NCI-H1105 treated with DMSO at 0.1 percent for 48 hours (cell line): ENCODE data around the gene SETDB1.

Experiments
- DNase-seq: peaks from one replicate; lab custom pipeline; 2025; lab: John Stamatoyannopoulos, UW

The SETDB1 gene

DNA sequence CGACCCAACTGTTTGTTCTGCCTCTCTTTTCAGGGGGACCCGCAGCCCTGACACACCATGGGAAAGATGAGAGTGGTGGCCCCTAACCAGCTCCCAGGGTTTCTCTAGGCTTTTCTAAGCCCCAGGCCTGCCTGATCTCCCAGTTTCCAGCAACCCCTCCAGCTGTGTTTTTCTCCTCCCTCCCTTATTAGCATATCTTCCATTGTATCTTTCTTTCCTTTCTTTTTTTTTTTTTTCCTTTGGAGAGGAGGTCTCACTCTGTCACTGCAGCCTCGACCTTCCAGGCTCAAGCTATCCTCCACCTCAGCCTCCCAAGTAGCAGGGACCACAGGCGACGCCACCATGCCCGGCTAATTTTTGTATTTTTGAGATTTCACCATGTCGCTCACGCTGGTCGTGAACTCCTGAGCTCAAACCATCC, 50.2 kb downstream of the SETDB1 start:
- DNase-seq = no peak

DNA sequence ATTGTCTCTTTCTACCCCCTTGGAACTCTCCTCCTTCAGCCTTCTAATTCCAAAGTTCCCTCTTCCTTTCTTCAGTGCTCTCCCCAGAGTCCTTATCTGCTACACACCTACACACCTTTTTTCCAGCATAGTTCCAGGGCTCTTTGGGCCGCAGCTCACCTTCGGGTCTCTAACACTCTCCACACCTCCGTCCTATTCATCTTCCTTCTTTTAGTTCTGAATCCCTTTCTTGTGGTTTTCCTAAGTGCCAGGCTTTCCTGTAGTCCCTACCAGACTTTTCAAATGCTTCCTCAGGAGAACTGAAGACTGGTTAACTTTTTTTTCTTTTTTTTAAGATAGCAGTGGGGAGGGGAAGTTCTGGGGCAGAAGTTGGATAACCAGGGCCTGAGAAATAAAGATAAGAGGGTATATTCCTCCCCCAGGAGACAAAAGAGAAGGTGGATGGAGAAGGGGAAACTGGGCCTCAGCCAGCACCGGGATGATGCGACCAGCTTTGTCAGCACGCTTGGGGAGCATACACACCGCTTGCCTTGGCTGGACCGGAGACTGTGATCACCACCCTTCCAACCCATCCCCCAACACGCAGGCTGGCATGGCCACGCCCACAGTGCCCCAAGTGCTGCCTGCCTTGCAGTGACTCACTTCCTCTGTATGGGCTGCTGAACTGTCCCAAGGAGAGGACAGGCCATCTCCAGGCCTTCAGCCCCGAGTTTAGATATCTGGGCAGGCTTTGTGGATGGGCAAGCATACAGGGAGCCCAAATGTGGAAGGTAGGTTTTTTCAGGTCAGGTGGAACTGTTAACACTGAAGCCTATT, 50.9 kb downstream of the SETDB1 start:
- no peak for DNase-seq

DNA sequence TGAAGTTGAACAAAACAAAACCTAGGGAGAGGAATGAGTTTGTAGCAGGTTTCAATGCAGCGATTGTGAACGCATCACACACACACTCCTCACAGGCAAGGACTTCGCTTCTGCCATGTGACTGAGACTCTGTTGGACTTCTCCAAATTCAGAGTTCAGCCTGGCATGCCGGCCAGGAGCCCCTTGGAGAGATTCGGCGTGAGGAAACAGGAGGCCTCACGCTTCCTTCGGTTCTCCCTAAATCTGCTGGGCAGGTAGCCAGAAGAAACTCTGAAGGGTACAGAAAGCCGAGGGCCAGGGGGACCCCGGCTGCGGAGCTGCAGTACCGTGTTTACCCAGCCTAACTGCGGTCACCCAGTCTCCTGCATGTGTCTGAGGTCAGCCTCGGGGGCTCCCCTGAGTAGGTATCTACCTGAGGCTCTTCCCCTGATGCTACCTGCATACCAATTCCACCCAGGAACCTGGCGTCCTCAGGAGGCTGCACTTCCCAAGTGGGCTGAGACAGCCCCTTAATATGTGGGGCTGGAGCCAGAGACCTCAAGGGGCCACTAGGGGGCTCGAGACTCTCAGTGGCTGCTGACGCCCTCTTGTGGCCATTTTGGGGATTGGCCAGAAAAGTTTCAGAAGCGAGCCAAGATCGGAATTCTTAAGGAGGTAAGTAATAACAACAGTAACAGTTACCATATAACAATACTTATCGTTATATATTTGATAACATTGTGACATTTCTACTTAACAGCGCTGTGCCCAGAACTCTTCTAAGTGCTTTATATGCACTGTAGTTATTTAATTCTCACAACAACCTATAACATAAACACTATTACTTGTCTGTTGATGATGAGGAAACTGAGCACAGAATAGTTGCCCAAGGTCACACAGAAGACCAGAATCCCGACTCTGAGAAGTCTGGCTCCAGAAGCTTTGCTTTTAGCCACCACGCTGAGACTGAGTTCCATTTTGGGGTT, 53.2 kb downstream of the SETDB1 start:
- DNase-seq = peak; percentile 79

DNA sequence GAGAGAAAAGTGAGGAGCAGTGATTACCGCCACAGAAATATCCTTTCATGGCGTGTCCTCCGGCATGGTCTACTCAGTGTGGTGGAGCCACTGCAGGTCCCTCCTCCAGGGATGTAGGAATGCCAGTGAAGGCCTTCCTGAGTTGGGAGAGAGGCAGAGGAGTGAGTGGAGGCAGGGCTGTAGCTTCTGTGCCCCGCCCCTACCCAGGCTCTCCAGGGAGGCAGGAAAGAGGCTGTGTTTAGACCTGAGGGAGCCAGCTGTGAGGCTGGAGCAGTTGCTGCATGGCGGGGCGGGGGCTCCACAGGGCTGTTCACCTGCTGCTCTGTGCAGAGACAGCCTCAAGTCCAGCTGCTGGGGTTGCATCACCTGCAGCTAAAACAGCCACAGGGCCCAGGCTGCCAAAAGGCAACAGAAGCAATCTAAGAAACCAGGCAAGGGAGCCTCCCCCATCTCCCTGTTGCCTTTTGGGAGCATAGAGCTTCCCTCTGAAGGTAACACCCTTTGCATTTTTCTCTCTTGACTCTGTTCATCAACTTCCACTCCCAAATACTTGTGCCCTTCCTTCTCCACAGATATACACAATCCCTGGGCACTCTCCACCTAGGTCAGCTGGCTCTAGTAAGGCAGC, 55.1 kb downstream of the SETDB1 start:
- peak; percentile 15 for DNase-seq

DNA sequence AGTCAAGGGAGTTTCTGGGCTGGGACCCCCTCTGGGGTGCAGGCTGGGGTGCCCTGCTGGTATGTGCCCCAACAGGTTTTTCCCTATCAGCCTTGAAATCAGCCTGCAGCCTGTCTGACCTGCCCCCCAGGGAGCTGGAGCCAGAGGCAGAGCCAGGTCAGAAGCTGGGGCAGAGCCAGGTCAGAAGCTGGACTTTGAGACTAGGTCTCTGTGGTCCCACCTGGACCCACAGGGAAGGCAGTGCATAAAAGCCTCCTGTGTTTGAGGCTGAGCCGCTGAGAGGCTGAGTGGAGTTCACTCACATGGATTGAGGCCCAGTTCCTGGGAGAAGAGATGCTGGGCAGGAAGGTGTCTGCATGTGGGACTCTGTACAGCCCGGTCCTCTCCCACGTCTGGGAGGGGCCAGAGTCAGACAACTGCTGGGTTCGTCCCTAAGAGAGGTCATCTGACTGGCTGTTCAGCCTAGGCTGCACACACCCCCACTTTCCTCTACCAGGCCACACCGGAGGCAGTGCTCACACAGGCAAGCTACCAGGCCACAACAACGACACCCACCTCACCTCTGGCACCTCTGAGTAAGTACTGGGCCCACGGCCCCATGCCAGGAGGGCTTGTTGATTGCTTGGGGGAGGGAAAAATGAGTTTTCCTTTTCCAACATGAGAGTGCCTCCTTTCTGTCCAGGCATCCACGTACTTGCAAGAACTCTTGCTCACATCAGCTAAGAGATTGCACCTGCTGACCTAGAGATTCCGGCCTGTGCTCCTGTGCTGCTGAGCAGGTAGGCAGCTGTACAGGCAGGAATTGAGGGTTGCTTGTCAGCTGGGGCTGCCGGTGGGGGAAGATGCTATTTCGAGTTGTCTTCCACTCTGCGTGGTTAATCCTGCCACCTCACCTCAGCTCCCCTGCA, 55.9 kb downstream of the SETDB1 start, which contains the start of gene ANXA9:
TSS of gene ANXA9 (plus strand) at position 488 of the 908 bp plus-strand sequence. CDS start 814 bp downstream, outside the sequence.
- DNase-seq = no peak

DNA sequence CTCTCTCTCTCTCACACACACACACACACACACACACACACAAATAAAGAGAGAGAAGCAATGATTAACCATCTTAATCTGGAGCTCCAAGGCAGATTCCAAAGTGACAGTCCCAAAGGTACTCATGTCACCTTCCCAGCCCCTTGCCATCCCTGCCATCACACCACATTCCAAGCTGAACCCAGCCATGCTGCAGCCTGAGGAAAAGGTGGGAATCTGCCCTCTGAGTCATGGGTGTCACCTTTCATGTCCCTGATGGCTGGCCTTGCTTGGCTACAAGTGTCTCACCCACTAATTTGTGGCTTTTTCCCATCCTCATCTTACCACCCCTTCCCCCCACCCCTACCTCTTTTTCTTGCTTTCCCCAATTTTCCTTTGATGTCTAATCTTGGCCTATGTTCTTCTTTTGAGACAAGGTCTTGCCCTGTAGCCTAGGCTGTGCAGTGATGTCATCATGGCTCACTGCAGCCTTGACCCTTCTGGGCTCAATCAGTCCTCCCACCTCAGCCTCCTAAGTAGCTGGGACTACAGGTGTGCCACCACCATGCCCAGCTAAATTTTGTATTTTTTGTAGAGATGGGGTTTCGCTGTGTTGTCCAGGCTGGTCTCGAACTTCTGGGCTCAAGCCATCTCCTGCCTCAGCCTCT, 59.1 kb downstream of the SETDB1 start:
- DNase-seq = no peak

DNA sequence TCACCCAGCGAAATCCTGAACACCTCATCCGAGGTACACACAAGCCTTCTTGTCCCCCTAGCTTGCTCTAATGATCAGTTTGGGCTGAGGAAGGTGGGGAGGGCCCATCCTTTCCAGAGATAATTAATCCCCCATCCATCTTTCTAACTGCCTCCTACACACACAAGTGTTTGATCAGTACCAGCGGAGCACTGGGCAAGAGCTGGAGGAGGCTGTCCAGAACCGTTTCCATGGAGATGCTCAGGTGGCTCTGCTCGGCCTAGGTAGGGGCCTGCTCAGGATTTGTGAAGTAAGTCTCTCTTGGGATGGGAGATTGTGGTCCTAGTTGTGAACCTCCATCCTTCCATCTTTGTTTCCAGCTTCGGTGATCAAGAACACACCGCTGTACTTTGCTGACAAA, 61.8 kb downstream of the SETDB1 start:
- DNase-seq = no peak

DNA sequence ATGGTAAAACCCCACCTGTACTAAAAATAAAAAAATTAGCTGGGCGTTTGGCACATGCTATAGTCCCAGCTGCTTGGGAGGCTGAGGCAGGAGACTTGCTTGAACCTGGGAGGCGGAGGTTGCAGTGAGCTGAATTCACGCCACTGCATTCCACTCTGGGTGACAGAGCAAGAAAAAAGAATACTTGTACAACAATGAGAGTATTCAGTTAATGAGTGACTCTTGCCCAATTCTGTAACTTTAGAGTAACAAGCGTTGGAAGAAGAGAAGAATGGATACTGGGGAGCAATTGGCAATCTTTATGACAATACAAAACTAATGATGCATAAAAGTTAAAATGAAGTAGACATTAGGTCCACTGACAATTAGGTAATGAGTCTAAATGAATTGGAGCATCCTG, 66.5 kb downstream of the SETDB1 start:
- no peak for DNase-seq

DNA sequence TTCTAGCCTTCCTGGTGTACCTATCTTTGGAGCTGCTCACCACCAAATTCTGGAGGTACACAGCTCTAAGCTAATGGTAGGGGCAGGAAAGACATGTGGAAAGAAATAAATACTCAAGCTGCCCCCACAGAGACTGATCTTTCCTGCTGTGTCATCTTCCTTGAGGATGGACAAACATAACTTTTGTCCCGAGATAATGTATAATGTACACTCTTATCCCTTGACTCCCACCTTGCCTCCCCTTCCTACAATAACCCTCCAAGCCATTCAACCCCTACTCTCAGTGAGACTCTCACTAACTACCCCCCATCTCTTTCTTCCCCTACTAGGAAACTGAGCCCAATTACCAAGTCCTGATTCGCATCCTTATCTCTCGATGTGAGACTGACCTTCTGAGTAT, 68.1 kb downstream of the SETDB1 start:
- no peak for DNase-seq

DNA sequence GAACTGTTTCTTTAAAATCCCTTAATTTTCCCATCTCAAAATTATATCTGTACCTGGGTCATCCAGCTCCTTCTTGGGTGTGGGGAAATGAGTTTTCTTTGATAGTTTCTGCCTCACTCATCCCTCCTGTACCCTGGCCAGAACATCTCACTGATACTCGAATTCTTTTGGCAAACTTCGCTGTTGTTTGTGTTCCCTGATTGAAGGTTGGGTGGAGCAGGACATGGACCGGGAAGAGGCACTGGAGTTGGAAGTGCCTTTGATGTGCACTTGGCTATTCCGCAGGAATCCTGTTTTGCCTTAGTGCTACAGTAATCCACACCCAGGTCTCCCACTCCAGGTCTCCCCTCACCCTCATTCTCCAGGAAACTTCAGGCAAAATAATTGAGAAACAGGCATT, 69.3 kb downstream of the SETDB1 start:
- no peak for DNase-seq

DNA sequence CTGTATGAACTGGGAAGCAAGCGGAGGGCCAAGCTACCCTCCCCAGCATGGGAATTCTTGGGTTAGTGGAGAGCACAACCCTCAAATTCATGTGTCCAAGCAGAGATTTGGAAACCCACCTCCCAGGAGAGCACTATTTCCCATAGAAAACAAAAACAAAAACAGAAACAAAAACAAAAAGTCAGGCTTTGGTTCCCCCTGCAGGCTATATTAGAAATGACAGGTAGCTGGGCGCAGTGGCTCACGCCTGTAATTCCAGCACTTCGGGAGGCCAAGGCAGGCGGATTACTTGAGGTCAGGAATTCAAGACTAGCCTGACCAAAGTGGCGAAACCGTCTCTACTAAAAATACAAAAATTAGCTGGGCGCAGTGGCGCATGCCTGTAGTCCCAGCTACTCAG, 69.7 kb downstream of the SETDB1 start:
- peak; percentile 34 for DNase-seq

DNA sequence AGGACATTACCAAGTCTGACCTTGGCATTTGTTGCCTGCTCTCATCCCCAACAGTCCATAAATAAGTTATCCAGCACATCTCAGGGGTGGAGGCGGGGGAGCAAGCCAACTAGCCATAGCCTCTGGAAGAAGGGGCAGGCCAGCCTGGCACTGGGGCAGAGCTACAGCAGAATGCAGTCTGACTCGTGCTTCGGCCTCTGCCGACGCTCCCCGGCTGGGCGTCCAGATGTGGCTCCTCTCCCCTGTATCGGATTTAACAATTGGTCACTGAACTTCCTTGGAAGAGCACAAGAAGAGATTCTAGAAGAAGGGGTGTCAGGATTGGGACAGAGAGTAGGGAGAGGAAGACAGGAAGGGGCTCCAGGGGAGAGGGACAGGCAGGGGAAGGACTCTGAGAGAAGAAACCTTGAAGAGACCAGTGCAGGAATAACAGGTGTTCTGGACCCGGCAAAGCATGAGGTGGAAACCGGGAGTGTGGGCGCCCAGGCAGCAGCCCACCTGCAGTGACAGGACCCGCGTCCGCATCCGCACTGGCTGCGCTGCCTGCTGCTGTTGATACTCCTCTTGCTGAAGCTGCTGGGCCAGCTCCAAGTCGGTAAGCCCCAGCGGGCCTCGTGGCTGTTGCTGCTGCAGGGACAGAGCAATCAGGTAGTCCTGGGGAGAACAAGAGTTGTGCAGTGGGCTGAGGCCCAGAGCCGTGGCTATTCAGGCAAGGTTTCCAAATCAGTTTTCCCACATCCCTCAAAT, 71.1 kb downstream of the SETDB1 start:
- no peak for DNase-seq

DNA sequence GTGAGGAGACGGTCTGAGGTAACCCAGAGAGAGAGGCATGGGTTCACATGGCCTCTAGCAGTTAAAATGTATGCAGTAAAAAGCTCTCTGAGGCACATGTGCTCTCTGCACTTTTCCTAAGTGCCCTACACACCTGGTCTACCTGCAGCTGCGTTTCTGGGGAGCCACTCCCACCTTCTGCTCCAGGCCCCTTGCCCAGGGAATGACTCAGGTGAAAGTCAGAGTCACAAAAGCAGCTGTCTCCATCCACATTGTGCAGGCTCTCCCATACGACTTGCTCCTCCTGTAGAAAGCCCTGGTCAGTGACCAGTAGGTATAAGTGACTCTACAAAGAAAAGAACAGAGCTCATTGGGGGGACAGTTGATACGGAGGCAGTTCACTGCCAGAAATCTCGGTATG, 71.8 kb downstream of the SETDB1 start:
- no peak for DNase-seq

DNA sequence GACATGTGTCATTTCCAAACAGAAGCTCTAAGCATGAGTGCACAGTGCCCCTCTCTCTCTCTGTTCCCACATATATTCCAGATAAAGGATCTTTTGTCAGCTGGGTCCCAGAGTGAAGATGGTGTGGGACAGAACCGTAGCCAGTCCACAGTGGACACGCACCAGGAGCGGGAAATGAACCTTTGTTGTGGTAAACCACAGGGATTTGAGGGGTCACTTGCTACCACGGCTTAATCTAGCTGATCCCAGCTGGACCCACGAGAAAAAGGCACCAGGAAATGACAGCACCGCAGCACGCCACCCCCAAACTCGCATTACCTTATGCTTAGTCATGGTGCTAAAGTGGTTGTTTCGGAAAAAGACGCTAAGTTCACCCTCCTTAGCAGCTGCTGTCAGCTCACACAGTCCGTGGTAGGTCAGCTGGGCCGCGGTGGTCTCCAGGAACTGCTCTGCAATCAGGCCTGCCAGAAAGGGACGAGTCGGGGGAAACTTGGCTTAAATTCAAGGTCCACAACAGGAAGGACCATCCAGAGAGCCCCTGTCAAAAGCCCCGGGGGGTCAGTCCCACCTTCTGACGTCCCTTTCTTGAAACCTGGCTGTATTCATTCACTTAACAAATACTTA, 73.0 kb downstream of the SETDB1 start:
- DNase-seq = no peak

DNA sequence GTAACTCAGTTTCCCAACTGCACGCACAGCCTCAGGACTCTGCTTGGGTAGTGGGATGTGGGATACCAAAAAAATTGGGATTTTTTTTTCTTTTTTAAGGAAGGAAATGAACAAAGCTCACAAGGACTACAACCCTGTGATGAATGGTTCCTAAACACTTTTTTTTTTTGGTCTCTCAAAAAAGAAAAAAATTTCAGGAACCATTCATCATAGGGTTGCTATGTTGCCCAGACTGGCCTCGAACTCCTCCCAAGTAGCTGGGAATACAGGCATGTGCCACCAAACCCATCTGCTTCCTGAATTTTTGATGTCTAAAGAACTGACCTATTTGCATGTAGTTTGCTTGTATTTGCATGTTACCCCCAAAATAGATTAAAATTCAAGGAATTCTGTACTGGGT, 73.8 kb downstream of the SETDB1 start:
- no peak for DNase-seq

DNA sequence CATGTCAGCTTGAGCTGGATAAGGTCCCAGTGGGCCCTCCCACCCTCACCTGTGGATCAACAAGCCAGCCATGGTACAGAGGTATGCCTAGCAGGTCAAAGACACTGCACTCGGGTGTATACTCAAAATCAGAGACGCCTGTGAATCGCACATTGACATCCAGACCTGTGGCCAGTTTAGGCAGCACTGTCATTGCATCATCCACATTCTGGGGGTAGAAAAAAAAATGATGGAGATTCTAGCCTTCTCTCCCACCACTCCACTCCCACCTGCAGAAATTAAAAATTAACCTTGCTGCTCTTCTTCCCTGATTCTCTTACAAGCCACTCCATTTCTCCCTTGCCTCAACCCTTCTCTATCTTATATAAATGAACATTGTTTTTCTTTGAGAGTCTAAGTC, 74.2 kb downstream of the SETDB1 start:
- no peak for DNase-seq

DNA sequence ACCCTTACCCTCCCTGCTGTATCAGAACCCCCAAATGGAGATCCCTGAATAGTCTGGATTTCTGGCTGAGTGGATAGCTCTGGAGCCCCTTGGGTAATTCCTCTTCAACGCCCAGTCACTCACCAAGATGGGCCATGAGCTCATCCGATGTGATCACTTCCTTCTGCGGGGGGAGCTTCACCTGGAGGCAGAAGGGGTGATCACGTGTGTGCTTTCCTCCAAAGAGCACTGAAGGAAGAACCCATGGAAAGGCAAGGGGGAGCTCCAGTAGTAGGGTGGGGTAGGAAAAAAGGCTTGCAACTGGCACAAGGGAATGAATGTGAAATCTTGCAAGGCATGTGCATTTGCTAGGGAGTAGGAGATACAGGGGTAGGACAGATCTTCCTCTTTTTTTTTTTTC, 75.4 kb downstream of the SETDB1 start:
- DNase-seq = no peak

DNA sequence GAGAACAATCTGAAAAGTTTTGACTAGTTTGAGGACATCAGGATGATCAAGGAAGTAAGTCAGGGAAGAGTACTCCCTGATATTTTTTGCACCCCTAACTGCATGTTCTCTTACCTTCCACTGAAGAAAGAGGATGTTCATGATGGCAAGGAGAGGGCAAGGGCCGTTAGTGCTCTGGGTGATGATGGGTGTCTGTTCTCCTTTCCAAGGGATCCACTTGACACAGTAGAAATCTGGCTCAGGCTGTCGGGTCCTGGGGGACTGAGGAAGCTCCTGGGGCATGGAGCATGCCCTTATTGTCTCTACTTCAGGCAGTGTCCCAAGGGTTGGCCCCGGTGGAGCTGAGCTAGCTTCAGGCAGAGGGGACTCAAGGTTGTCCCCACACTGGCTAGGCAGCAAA, 75.9 kb downstream of the SETDB1 start:
- DNase-seq = no peak

DNA sequence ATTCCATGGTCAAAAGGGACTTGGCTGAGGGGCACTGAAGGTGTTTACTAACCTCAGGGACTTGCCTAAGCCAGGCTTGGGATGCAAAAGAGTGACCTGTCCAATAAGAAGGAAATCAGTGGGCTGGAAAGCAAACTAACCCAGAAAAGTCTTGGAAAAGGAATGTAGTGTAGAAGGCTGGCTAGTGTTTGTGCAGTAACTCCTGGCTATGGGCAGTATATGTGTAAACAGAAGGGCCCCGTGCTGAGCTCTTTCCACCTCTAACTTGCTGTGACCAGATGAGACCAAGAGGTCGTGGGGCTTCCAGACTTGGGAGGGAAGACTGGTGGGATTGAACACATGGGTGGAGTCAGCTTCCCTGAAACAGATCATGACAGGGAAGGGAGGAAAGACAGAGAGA, 76.4 kb downstream of the SETDB1 start:
- no peak for DNase-seq

DNA sequence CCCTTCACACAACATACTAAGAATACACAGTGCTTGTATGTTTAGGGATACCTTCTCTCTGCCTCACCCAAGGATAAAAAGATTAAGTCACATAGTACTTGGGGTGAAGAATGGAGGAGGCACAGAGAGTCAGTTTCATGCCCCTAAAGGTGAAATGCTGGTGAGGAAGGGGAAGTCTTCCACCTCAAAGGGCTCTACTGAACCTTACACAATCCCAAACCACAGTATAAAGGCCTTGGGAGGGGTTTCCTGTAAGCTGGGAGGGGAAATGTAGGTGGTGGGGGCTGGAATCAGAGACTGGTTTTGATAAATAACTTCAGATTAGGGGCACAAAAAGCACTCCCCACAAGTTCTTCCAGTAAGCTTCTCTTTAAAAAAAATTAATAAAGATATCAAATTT, 77.0 kb downstream of the SETDB1 start:
- DNase-seq = no peak
